Neural cell (in vitro differentiated cells): ENCODE data around the gene MUSK. TPM values are rescaled to one million over a fixed set of nuclear protein-coding genes. Genes with fewer than 3 reads are reported as not detected.

Experiments used
- H2AFZ ChIP-seq: fragments of 200-600, 300-800 bp; sonication (generic), shearing (Covaris generic); 2 replicates; pipeline ENCODE4 v1.6.0; 2014; ENCODE audit warnings: low read depth, mild to moderate bottlenecking, antibody characterized with exemption, low read length, moderate library complexity
- H3F3A ChIP-seq: fragments of 200-600 bp; shearing (Covaris generic); 2 replicates; pipeline ENCODE4 v1.6.1; 2016; ENCODE audit warnings: mild to moderate bottlenecking, moderate library complexity, mixed read lengths, antibody characterized with exemption, low read length; ENCODE audit not compliant: insufficient read depth, poor library complexity, severe bottlenecking
- H3K27ac ChIP-seq: fragments of 200-600, 300-800 bp; sonication (generic), shearing (Covaris generic); 2 replicates; pipeline ENCODE4 v1.5.1; 2014; ENCODE audit warnings: mild to moderate bottlenecking, low read length, moderate library complexity
- H3K27me3 ChIP-seq: fragments of 300-800, 200-600 bp; sonication (generic), shearing (Covaris generic); 2 replicates; pipeline ENCODE4 v1.6.0; 2014; ENCODE audit warnings: mild to moderate bottlenecking, low read depth, low read length, moderate library complexity; ENCODE audit not compliant: insufficient read depth
- H3K36me3 ChIP-seq: fragments of 300-800, 200-600 bp; sonication (generic), shearing (Covaris generic); 2 replicates; pipeline ENCODE4 v1.5.1; 2014; ENCODE audit warnings: mild to moderate bottlenecking, antibody characterized with exemption, low read length, moderate library complexity; ENCODE audit not compliant: insufficient read depth
- H3K4me2 ChIP-seq: fragments of 300-800, 200-600 bp; sonication (generic), shearing (Covaris generic); 2 replicates; pipeline ENCODE4 v1.6.0; 2014; ENCODE audit warnings: mild to moderate bottlenecking, low read length
- H3K4me3 ChIP-seq: fragments of 300-800, 200-600 bp; sonication (generic), shearing (Covaris generic); 2 replicates; pipeline ENCODE4 v1.5.1; 2014; ENCODE audit warnings: mild to moderate bottlenecking, low read length, moderate library complexity
- H3K79me2 ChIP-seq: fragments of 200-600 bp; shearing (Covaris generic); replicated peaks from 2 replicates; pipeline ENCODE4 v1.6.0; 2014; ENCODE audit warnings: mild to moderate bottlenecking, low read length, moderate library complexity; ENCODE audit not compliant: insufficient read depth
- H3K9ac ChIP-seq: fragments of 300-800, 200-600 bp; sonication (generic), shearing (Covaris generic); 2 replicates; pipeline ENCODE4 v1.6.1; 2016; ENCODE audit warnings: mild to moderate bottlenecking, low read length, mixed read lengths
- H3K9me2 ChIP-seq: fragments of 200-600 bp; shearing (Covaris generic); 2 replicates; pipeline ENCODE4 v1.6.1; 2016; ENCODE audit warnings: mild to moderate bottlenecking, low read length, mixed read lengths; ENCODE audit not compliant: insufficient read depth
- H3K9me3 ChIP-seq: fragments of 200-600, 300-800 bp; sonication (generic), shearing (Covaris generic); 2 replicates; pipeline ENCODE4 v1.6.1; 2016; ENCODE audit warnings: mild to moderate bottlenecking, mixed run types, low read length, moderate library complexity, mixed read lengths
- H4K20me1 ChIP-seq: fragments of 200-600 bp; shearing (Covaris generic); 2 replicates; pipeline ENCODE4 v1.6.1; 2016; ENCODE audit warnings: mild to moderate bottlenecking, mixed run types; ENCODE audit not compliant: insufficient read depth
- EP300 ChIP-seq: fragments of 450-650 bp; conservative IDR thresholded peaks from 2 replicates; pipeline ENCODE4 v1.6.1; 2014; ENCODE audit warnings: antibody characterized with exemption, mild to moderate bottlenecking, moderate library complexity; ENCODE audit not compliant: poor library complexity, severe bottlenecking
- EZH2 ChIP-seq: fragments of 200-600, 300-800 bp; shearing (Covaris generic), sonication (generic); IDR thresholded peaks from 2 replicates; pipeline ENCODE4 v1.6.1; 2014; ENCODE audit warnings: antibody characterized with exemption, low read length, borderline replicate concordance, mild to moderate bottlenecking; ENCODE audit not compliant: insufficient read depth, poor library complexity, severe bottlenecking
- MXI1 ChIP-seq: fragments of 450-650 bp; conservative IDR thresholded peaks from 2 replicates; pipeline ENCODE4 v1.6.1; 2014; ENCODE audit warnings: antibody characterized with exemption, mild to moderate bottlenecking; ENCODE audit not compliant: poor library complexity, severe bottlenecking
- POLR2AphosphoS5 ChIP-seq: IDR thresholded peaks from 2 replicates; pipeline ENCODE4 v1.6.1; 2012
- RAD21 ChIP-seq: fragments of 450-650 bp; conservative IDR thresholded peaks from 2 replicates; pipeline ENCODE4 v1.6.1; 2014; ENCODE audit warnings: antibody characterized with exemption, mild to moderate bottlenecking, moderate library complexity
- SMC3 ChIP-seq: fragments of 450-650 bp; conservative IDR thresholded peaks from 2 replicates; pipeline ENCODE4 v1.6.1; 2014; ENCODE audit warnings: antibody characterized with exemption, mild to moderate bottlenecking, moderate library complexity; ENCODE audit not compliant: poor library complexity
- TAF1 ChIP-seq: IDR thresholded peaks from 2 replicates; pipeline ENCODE4 v1.6.1; 2012; ENCODE audit warnings: low read depth
- polyA plus RNA-seq: library from polyadenylated mRNA; depleted of rRNA; stranded (reverse); fragments of >200 nt; gene quantifications from 2 replicates; pipeline ENCODE4 v1.2.3, GENCODE V29; 2014
- TF ChIP-seq, protein P1 (sequence below): IDR thresholded peaks from 2 replicates; pipeline ENCODE4 v1.6.1; 2012; ENCODE audit warnings: borderline replicate concordance
- TF ChIP-seq, protein P2 (sequence below): fragments of 450-650 bp; IDR thresholded peaks from 2 replicates; pipeline ENCODE4 v1.5.1; 2014; ENCODE audit warnings: antibody characterized with exemption, mild to moderate bottlenecking, moderate library complexity; ENCODE audit not compliant: poor library complexity, severe bottlenecking

MUSK gene
- polyA plus RNA-seq, 1 donor from 2014 or later: not detected

DNA sequence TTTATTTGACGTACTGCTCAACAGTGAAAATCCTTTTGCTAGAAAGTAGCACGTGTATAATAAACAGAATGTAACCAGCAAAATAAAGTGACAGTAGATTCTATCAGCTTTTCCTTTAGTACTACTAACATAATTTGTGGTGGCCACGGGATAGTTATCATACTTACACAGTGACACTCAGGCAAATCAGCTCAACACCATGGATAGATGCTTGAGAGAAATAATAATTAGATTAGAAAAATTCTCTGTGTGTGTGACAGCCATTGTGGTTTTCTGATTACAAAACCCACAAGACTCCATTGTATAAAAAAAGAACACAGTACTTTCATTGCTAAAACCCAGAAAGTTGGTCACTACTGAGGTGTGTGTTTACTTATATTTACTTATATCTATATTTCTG lies 101.1 kb downstream of the MUSK start:
- Histone ChIP-seq H3K4me2 (no peak overlapping the region), H3F3A (no peaks in the 10 kb centered on the region), H3K9me2 (no peaks in the 10 kb centered on the region), H3K4me3 (no peak overlapping the region), H3K79me2 (no peaks in the 10 kb centered on the region), H3K36me3 (no peaks in the 10 kb centered on the region), H3K27ac (no peak overlapping the region), H3K9ac (no peak overlapping the region), H4K20me1 (no peaks in the 10 kb centered on the region), H2AFZ (no peak overlapping the region), H3K27me3 (no peaks in the 10 kb centered on the region), H3K9me3 (no peaks in the 10 kb centered on the region)
- no peak for TF ChIP-seq TAF1
- TF ChIP-seq RAD21: no peak
- TF ChIP-seq SMC3: no peak
- TF ChIP-seq EZH2: no peak
- TF ChIP-seq, protein P1, sequence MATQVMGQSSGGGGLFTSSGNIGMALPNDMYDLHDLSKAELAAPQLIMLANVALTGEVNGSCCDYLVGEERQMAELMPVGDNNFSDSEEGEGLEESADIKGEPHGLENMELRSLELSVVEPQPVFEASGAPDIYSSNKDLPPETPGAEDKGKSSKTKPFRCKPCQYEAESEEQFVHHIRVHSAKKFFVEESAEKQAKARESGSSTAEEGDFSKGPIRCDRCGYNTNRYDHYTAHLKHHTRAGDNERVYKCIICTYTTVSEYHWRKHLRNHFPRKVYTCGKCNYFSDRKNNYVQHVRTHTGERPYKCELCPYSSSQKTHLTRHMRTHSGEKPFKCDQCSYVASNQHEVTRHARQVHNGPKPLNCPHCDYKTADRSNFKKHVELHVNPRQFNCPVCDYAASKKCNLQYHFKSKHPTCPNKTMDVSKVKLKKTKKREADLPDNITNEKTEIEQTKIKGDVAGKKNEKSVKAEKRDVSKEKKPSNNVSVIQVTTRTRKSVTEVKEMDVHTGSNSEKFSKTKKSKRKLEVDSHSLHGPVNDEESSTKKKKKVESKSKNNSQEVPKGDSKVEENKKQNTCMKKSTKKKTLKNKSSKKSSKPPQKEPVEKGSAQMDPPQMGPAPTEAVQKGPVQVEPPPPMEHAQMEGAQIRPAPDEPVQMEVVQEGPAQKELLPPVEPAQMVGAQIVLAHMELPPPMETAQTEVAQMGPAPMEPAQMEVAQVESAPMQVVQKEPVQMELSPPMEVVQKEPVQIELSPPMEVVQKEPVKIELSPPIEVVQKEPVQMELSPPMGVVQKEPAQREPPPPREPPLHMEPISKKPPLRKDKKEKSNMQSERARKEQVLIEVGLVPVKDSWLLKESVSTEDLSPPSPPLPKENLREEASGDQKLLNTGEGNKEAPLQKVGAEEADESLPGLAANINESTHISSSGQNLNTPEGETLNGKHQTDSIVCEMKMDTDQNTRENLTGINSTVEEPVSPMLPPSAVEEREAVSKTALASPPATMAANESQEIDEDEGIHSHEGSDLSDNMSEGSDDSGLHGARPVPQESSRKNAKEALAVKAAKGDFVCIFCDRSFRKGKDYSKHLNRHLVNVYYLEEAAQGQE: no peak
- TF ChIP-seq, protein P2, sequence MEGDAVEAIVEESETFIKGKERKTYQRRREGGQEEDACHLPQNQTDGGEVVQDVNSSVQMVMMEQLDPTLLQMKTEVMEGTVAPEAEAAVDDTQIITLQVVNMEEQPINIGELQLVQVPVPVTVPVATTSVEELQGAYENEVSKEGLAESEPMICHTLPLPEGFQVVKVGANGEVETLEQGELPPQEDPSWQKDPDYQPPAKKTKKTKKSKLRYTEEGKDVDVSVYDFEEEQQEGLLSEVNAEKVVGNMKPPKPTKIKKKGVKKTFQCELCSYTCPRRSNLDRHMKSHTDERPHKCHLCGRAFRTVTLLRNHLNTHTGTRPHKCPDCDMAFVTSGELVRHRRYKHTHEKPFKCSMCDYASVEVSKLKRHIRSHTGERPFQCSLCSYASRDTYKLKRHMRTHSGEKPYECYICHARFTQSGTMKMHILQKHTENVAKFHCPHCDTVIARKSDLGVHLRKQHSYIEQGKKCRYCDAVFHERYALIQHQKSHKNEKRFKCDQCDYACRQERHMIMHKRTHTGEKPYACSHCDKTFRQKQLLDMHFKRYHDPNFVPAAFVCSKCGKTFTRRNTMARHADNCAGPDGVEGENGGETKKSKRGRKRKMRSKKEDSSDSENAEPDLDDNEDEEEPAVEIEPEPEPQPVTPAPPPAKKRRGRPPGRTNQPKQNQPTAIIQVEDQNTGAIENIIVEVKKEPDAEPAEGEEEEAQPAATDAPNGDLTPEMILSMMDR: no peak
- no peak for TF ChIP-seq MXI1
- no peak for TF ChIP-seq EP300
- no peak for TF ChIP-seq POLR2AphosphoS5

DNA sequence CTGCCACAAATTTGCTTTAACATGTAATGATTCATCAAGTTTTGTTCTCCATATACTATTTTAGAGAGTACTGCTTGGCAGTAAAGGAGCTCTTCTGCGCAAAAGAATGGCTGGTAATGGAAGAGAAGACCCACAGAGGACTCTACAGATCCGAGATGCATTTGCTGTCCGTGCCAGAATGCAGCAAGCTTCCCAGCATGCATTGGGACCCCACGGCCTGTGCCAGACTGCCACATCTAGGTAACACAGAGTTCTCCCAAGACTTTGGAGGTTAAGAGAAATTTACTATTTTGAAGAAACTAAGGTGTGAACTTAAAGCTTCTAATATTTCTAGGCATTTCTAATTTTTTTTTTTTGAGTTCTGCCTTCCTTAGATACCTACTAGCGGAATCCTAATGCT lies 107.1 kb downstream of the MUSK start:
- Histone ChIP-seq H3K27me3 (no peaks in the 10 kb centered on the region), H3K4me2 (no peak overlapping the region), H3K9me3 (no peaks in the 10 kb centered on the region), H3K27ac (no peak overlapping the region), H2AFZ (no peak overlapping the region), H3K36me3 (no peaks in the 10 kb centered on the region), H3K79me2 (no peaks in the 10 kb centered on the region), H3K4me3 (no peak overlapping the region), H3F3A (no peaks in the 10 kb centered on the region), H3K9me2 (no peaks in the 10 kb centered on the region), H3K9ac (no peak overlapping the region), H4K20me1 (no peaks in the 10 kb centered on the region)
- TF ChIP-seq MXI1 (no peak), EP300 (no peak), RAD21 (no peak), SMC3 (no peak), POLR2AphosphoS5 (no peak), EZH2 (no peak), TAF1 (no peak)
- TF ChIP-seq, protein P2: no peak
- TF ChIP-seq, protein P1: no peak
